ENCODE results near the gene LIX1. TPM values are rescaled to one million over a fixed set of nuclear protein-coding genes. Genes with fewer than 3 reads are reported as not detected.
"Not testable (repeated sequence)": the region's sequence is repeated elsewhere in the genome, so short reads cannot be mapped to it uniquely, and the experiment has no call there.

The LIX1 gene
- total and polyA plus RNA-seq, 7 donors, result 0.54 to 3.6 (median 1.7) TPM; not detected in 2

- TF ChIP-seq POLR2A (IDR thresholded peaks at IDR 0.05), result no peak
- TF ChIP-seq POLR2AphosphoS5 (IDR thresholded peaks at IDR 0.05), result no peak
- TF ChIP-seq EP300 (IDR thresholded peaks at IDR 0.05), result no peak
- TF ChIP-seq CTCF (IDR thresholded peaks at IDR 0.05), result no peak
- H3K36me3 ChIP-seq, result no peaks in the 10 kb centered on the region
- H3K27ac ChIP-seq, result no peak overlapping the region
- 58 to 68% methylated on average over 3 of the region's 3 CpGs for WGBS, 2 donors
- intact Hi-C loops (cut with DNase I), result no loop called here
- no peak overlapping the region for H3K4me3 ChIP-seq
- H3K4me1 ChIP-seq, result no peaks in the 10 kb centered on the region
- H3K9me3 ChIP-seq, result no peaks in the 10 kb centered on the region
- no peaks in the 10 kb centered on the region for H3K27me3 ChIP-seq
- DNase-seq, result no peak
These were observed 5.9 kb upstream of the LIX1 start for GRCh38 chr5:97148288-97148687.

- intact Hi-C loops (cut with DNase I), result no loop called here
- Histone ChIP-seq H3K4me3 (no peak overlapping the region), H3K4me1 (peaks cover 0 to 5% (median 0%) of the 10 kb centered on the region in 4 donors), H3K27me3 (no peaks in the 10 kb centered on the region), H3K9me3 (no peaks in the 10 kb centered on the region), H3K27ac (no peak overlapping the region), H3K36me3 (no peaks in the 10 kb centered on the region)
- 95 to 100% methylated on average over 2 of the region's 2 CpGs for WGBS, 2 donors
- DNase-seq, result no peak
- TF ChIP-seq POLR2AphosphoS5 (IDR thresholded peaks at IDR 0.05) (no peak), CTCF (IDR thresholded peaks at IDR 0.05) (no peak), EP300 (IDR thresholded peaks at IDR 0.05) (no peak), POLR2A (IDR thresholded peaks at IDR 0.05) (no peak)
These were observed 1.3 kb upstream of the LIX1 start for GRCh38 chr5:97143704-97144103.

GRCh38 chr5:97141539-97141938 lies 872 bp downstream of the LIX1 start:
- H3K4me1 ChIP-seq, result peaks cover 0 to 5% (median 0%) of the 10 kb centered on the region in 4 donors

GRCh38 chr5:97141031-97141430 lies 1.4 kb downstream of the LIX1 start:
- no peak for TF ChIP-seq POLR2A (IDR thresholded peaks at IDR 0.05)
- no peak for TF ChIP-seq CTCF (IDR thresholded peaks at IDR 0.05)
- TF ChIP-seq POLR2AphosphoS5 (IDR thresholded peaks at IDR 0.05), result no peak
- no peak for TF ChIP-seq EP300 (IDR thresholded peaks at IDR 0.05)

More at GRCh38 chr5:97141539-97141938, 872 bp downstream of the LIX1 start:
- Histone ChIP-seq H3K36me3 (no peaks in the 10 kb centered on the region), H3K27ac (no peak overlapping the region), H3K27me3 (no peaks in the 10 kb centered on the region), H3K4me3 (no peak overlapping the region), H3K9me3 (no peaks in the 10 kb centered on the region)
- intact Hi-C loops (cut with DNase I), result no loop called here
- TF ChIP-seq EP300 (IDR thresholded peaks at IDR 0.05) (no peak), POLR2A (IDR thresholded peaks at IDR 0.05) (no peak), POLR2AphosphoS5 (IDR thresholded peaks at IDR 0.05) (no peak)
- no peak for DNase-seq
- WGBS, 2 donors, result 20 to 76% methylated on average over 2 of the region's 2 CpGs

GRCh38 chr5:97140250-97140649 lies 2.2 kb downstream of the LIX1 start:
- WGBS, 2 donors, result 23 to 50% methylated on average over 1 of the region's 1 CpG
- H3K36me3 ChIP-seq; H3K4me3 ChIP-seq; H3K27me3 ChIP-seq; H3K4me1 ChIP-seq; H3K27ac ChIP-seq; H3K9me3 ChIP-seq; intact Hi-C loops (cut with DNase I); DNase-seq: not testable (repeated sequence)

More at GRCh38 chr5:97141031-97141430, 1.4 kb downstream of the LIX1 start:
- H3K27me3 ChIP-seq, result no peaks in the 10 kb centered on the region
- H3K4me3 ChIP-seq, result no peak overlapping the region
- H3K4me1 ChIP-seq, result peaks cover 0 to 5% (median 0%) of the 10 kb centered on the region in 4 donors
- no peak overlapping the region for H3K27ac ChIP-seq
- 53 to 68% methylated on average over 4 of the region's 4 CpGs for WGBS, 2 donors
- no peaks in the 10 kb centered on the region for H3K9me3 ChIP-seq
- intact Hi-C loops (cut with DNase I), result no loop called here
- DNase-seq, result no peak
- no peaks in the 10 kb centered on the region for H3K36me3 ChIP-seq

- H3K4me1 ChIP-seq, result peaks cover 0 to 5% (median 2%) of the 10 kb centered on the region in 4 donors
- WGBS, 2 donors, result 39 to 77% methylated on average over 4 of the region's 4 CpGs
These were observed 5.9 kb downstream of the LIX1 start for GRCh38 chr5:97136475-97136874.

More at GRCh38 chr5:97136475-97136874, 5.9 kb downstream of the LIX1 start:
- Histone ChIP-seq H3K9me3 (no peaks in the 10 kb centered on the region), H3K36me3 (no peaks in the 10 kb centered on the region), H3K4me3 (no peak overlapping the region), H3K27me3 (no peaks in the 10 kb centered on the region), H3K27ac (no peak overlapping the region)
- intact Hi-C loops (cut with DNase I), result no loop called here
- TF ChIP-seq POLR2A (IDR thresholded peaks at IDR 0.05) (no peak), EP300 (IDR thresholded peaks at IDR 0.05) (no peak), POLR2AphosphoS5 (IDR thresholded peaks at IDR 0.05) (no peak), CTCF (IDR thresholded peaks at IDR 0.05) (no peak)
- DNase-seq, result no peak
